T-helper 2 cell treated with Interferon-gamma antibody and Interleukin-4, amounts not matched to agents 5 μg/mL and 100 μg/mL, for 36 hours (primary cell): ENCODE data around the gene FBXW7.

Source experiments
- DNase-seq: peaks from one replicate; pipeline ENCODE4 v3.0.0; 2021; ENCODE audit warnings: low spot score
- H3K27ac Mint-ChIP-seq: one replicate; pipeline ENCODE4 v1.8.0; 2021; ENCODE audit warnings: mild to moderate bottlenecking, mixed read lengths
- H3K27me3 Mint-ChIP-seq: one replicate; pipeline ENCODE4 v1.8.0; 2021; ENCODE audit warnings: low read depth, mixed read lengths
- H3K36me3 Mint-ChIP-seq: one replicate; pipeline ENCODE4 v1.8.0; 2021; ENCODE audit warnings: low read depth, mixed read lengths
- H3K4me1 Mint-ChIP-seq: one replicate; pipeline ENCODE4 v1.8.0; 2021; ENCODE audit warnings: low read depth, mixed read lengths
- H3K4me3 Mint-ChIP-seq: one replicate; pipeline ENCODE4 v1.8.0; 2022; ENCODE audit warnings: mild to moderate bottlenecking, moderate library complexity, mixed read lengths
- H3K9me3 Mint-ChIP-seq: one replicate; pipeline ENCODE4 v1.8.0; 2021; ENCODE audit warnings: mixed read lengths

FBXW7 gene

DNA sequence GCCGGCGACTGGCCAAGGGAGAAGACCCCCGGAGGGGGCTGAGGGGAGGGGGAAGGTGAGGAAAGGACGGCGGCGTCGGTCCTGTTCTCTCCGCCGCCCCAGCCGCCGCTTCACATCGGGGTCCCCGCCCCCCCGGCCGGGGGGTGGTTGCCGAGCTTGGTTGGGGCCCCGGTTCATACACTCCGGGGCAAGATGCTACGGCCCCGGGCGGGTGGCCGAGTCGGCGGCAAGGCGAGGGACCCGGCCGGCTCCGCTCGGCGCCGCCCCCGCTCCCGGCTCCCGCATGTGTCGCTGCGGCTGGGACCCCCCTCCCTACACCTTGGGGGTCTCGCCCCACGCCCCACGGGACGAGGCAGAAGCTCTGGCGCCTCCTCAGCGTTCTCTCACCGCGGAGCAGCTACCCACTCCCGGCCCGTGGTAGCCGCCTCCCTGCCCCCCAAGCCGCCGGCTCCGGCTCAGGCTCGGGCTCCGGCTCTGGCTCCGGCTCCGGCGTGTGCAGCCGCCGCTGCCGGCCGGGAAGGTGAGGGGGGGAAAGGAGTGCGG, 461 bp downstream of the FBXW7 start:
- Mint-ChIP-seq H3K4me3 (peak overlapping the region; percentile 99), H3K36me3 (peaks cover 53% of the 10 kb centered on the region), H3K27ac (peak overlapping the region; percentile 99), H3K9me3 (no peaks in the 10 kb centered on the region), H3K4me1 (peaks cover 50% of the 10 kb centered on the region), H3K27me3 (no peaks in the 10 kb centered on the region)
- DNase-seq = no peak

DNA sequence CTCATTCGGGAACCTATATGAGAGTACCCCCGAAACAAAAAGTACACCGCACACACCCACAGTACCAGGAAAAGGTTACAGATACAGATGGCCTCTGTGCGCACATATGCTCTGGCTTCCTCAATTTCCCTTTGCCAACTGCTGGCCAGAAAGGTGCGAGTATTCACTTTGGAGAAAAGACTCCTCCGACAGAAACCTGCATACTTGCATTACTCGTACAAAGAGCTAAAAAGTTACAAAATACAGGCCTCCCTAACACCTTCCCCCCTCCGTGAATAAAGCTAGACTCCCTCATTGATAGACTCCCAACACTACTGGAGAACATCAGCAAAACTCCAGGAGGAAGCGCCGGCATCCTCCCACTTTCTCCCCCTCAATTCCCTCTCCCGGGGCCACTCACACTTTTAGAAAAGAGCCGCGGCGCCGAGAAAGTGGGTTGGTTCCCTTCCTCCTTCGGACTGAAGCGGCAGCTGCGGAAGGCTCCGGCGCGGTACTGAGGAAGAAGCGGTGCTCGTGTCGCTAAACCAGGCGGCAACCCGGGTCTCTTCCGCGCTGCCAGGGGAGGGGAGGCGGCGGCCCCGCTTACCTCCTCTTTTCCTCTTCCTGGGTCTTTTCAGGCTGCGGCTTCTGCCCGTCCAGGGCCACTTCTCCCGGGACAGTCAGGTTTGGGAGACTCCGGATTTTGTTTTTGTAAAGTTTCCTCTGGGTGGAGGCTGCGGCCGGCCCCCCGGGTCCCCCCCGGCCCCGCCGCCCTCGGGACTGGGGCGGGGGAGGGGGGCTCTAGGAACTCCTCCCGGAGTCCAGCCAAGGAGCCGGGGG, 1.1 kb downstream of the FBXW7 start:
- no peaks in the 10 kb centered on the region for H3K9me3 Mint-ChIP-seq
- no peaks in the 10 kb centered on the region for H3K27me3 Mint-ChIP-seq
- peak overlapping the region; percentile 92 for H3K27ac Mint-ChIP-seq
- DNase-seq = peak; percentile 30
- H3K4me3 Mint-ChIP-seq = peak overlapping the region; percentile 99
- H3K4me1 Mint-ChIP-seq = peaks cover 53% of the 10 kb centered on the region
- peaks cover 48% of the 10 kb centered on the region for H3K36me3 Mint-ChIP-seq

DNA sequence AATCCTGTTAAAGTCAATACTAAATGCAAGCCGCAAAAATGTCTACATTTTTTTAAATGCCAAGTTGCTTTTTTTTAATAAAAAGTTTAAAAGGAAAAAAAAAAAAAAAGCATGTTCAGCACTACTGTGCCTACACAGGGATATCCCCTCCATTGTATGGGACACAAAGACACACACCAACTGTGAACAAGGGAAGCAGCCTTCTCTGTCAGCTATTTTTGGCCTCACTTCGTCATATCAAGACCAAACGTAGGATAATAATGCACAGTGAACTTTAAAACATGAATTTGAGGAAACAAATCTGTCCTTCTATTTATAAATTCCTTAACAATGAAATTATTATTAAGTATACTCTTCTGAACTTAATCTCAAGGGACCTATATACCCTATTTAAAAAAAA, 4.4 kb downstream of the FBXW7 start:
- H3K4me1 Mint-ChIP-seq = peaks cover 38% of the 10 kb centered on the region
- H3K4me3 Mint-ChIP-seq = no peak overlapping the region
- H3K9me3 Mint-ChIP-seq = no peaks in the 10 kb centered on the region
- H3K36me3 Mint-ChIP-seq = peaks cover 30% of the 10 kb centered on the region
- H3K27me3 Mint-ChIP-seq = no peaks in the 10 kb centered on the region
- H3K27ac Mint-ChIP-seq = no peak overlapping the region
- no peak for DNase-seq

DNA sequence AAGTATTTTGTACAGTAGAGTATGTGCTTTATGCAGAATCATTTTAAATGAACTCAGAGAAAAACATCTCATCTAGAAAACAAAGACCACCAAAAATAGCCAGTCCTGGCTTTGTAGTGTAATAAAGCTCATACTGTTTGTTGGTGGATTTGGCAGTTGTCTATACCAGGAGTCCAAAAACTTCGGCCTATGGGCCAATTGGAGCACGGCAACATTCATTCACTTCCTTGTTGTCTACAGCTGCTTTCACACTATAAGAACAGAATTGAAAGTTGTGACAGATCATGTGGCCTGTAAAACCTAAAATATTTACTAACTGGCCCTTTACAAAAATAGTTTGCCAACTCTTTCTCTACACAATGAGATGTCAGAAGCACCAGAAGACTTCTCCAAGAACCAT, 5.3 kb downstream of the FBXW7 start:
- Mint-ChIP-seq H3K27me3 (no peaks in the 10 kb centered on the region), H3K27ac (no peak overlapping the region), H3K9me3 (no peaks in the 10 kb centered on the region), H3K36me3 (peaks cover 35% of the 10 kb centered on the region), H3K4me1 (peaks cover 46% of the 10 kb centered on the region), H3K4me3 (no peak overlapping the region)
- DNase-seq = no peak

DNA sequence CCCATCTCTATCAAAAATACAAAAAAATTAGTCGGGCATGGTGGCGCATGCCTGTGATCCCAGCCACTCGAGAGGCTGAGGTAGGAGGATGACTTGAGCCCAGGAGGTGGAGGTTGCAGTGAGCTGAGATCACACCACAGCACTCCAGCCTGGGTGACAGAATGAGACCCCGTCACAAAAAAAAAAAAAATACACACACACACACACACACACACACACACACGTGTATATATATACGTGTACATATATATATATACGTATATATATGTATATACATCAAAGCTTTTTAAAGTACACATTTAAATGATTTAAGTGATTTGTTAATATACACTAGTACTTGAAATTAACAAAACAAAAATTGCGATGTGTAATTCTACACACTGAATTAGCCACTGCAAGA, 6.0 kb downstream of the FBXW7 start:
- peaks cover 49% of the 10 kb centered on the region for H3K4me1 Mint-ChIP-seq
- DNase-seq = no peak
- no peaks in the 10 kb centered on the region for H3K27me3 Mint-ChIP-seq
- H3K9me3 Mint-ChIP-seq = no peaks in the 10 kb centered on the region
- H3K36me3 Mint-ChIP-seq = peaks cover 38% of the 10 kb centered on the region
- H3K4me3 Mint-ChIP-seq = no peak overlapping the region
- no peak overlapping the region for H3K27ac Mint-ChIP-seq

DNA sequence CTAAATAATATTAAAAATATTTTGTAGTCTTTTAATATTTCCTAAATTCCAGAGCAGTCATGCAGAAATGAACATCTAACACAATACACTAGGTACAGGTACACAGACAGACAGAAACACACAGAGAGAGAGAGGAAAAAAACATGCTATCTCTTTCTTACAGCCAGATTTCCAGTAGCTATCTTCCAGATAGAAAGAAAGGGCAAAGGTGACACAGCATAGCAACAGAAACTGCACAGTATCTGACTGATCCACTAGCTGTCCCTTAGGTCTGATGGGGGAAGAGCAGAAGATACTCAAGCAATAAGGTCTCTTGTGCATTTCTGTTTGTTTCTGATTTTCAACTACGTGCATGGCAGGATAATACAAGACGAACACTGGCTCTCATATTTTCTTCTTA, 7.8 kb downstream of the FBXW7 start:
- Mint-ChIP-seq H3K9me3 (no peaks in the 10 kb centered on the region), H3K27me3 (no peaks in the 10 kb centered on the region), H3K4me3 (no peak overlapping the region), H3K36me3 (peaks cover 29% of the 10 kb centered on the region), H3K4me1 (peaks cover 54% of the 10 kb centered on the region), H3K27ac (no peak overlapping the region)
- no peak for DNase-seq

DNA sequence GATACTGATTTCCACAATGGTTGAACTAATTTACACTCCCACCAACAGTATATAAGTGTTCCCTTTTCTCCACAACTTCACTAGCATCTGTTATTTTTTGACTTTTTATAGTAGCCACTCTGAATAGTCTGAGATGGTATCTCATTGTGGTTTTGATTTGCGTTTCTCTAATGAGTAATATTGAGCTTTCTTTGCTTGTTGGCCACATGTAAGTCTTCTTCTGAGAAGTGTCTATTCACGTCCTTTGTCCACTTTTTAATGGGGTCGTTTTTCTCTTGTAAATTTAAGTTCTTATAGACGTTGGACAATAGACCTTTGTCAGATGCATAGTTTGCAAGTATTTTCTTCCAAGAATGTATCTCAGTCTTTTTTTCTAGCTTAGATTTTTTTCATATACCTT, 10.0 kb downstream of the FBXW7 start:
- Mint-ChIP-seq H3K27me3 (no peaks in the 10 kb centered on the region), H3K36me3 (peaks cover 23% of the 10 kb centered on the region), H3K4me3 (no peak overlapping the region), H3K9me3 (no peaks in the 10 kb centered on the region), H3K27ac (no peak overlapping the region), H3K4me1 (peaks cover 53% of the 10 kb centered on the region)
- DNase-seq = no peak

DNA sequence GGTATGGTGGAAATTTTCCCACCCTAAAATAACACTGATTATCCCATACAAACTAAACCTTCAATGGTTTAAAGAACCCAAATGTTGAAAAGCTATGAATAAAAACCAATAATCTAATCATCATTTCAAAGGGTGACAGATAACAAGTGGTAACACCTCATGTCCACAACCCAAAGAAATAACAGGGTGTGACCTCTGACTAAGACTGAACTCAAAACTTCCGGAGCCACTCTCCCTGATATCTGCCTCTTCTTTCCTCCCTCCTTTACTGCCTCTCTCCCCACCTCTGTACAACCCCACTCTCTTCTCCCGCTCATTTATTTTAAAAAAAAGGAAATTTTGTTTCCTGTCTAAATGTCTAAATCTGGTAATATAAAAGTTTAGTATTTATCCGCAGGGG, 11.5 kb downstream of the FBXW7 start:
- no peaks in the 10 kb centered on the region for H3K27me3 Mint-ChIP-seq
- peaks cover 51% of the 10 kb centered on the region for H3K4me1 Mint-ChIP-seq
- DNase-seq = no peak
- H3K4me3 Mint-ChIP-seq = no peak overlapping the region
- peaks cover 27% of the 10 kb centered on the region for H3K36me3 Mint-ChIP-seq
- H3K27ac Mint-ChIP-seq = no peak overlapping the region
- H3K9me3 Mint-ChIP-seq = no peaks in the 10 kb centered on the region

DNA sequence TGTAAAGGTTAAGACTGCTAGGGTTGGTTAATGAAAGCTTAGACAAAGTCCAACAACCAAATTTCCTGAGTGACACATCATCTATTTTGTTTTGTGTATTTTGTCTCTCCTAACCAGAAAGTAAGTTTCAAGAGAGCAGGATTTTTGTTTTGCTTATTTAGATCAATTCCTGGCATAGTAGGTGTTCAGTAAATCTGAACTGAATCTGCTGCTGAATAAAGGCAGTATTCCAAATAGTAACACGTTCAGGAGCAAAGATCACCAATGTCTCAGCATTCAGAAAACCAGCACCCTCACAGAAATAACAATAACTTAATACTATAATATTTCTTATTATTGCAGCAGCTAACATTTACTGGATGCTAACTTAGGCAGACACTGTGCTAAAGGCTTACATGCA, 12.2 kb downstream of the FBXW7 start:
- H3K9me3 Mint-ChIP-seq = no peaks in the 10 kb centered on the region
- H3K36me3 Mint-ChIP-seq = peaks cover 29% of the 10 kb centered on the region
- no peak for DNase-seq
- no peak overlapping the region for H3K4me3 Mint-ChIP-seq
- no peak overlapping the region for H3K27ac Mint-ChIP-seq
- H3K27me3 Mint-ChIP-seq = no peaks in the 10 kb centered on the region
- H3K4me1 Mint-ChIP-seq = peaks cover 51% of the 10 kb centered on the region

DNA sequence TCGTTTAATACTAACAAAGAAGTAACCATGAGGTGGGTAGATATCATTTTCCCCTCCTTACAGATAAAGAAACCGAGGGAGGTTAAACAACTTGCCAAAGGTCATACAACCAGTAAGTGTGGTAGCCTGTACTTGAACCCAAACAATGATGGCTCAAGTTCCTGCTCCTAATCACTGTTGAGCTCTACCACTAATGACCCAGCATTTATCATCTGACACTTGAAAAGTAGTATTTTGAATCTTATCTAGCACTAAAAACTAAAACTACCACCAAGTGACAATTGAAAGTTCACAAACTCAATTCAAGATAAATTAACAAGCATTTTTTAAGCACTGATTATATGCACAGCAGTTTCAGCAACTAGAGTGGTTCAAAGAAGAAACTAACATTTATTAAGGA, 13.1 kb downstream of the FBXW7 start:
- peaks cover 27% of the 10 kb centered on the region for H3K36me3 Mint-ChIP-seq
- no peak overlapping the region for H3K27ac Mint-ChIP-seq
- no peak for DNase-seq
- no peak overlapping the region for H3K4me3 Mint-ChIP-seq
- no peaks in the 10 kb centered on the region for H3K9me3 Mint-ChIP-seq
- H3K27me3 Mint-ChIP-seq = no peaks in the 10 kb centered on the region
- peaks cover 47% of the 10 kb centered on the region for H3K4me1 Mint-ChIP-seq

DNA sequence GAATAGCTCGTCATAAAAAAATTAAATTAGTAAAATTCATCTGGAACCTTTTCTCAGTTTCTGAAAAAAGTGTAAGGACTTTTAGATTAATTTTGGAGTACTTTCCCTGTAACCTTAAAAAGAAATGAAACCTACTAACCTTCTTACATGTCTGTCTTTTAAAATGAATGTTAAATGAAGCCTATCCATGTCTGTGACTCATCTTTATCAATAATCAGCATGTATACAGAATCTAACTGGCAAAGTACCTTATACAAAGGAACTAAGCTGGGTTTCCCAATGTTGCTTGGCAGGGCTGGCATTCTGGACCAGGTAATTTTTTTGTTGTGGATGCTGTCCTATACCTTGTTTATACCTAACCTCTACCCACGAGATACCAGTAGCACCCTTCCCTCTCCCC, 13.6 kb downstream of the FBXW7 start:
- Mint-ChIP-seq H3K36me3 (peaks cover 27% of the 10 kb centered on the region), H3K4me1 (peaks cover 47% of the 10 kb centered on the region), H3K9me3 (no peaks in the 10 kb centered on the region), H3K4me3 (no peak overlapping the region), H3K27ac (no peak overlapping the region), H3K27me3 (no peaks in the 10 kb centered on the region)
- DNase-seq = no peak

DNA sequence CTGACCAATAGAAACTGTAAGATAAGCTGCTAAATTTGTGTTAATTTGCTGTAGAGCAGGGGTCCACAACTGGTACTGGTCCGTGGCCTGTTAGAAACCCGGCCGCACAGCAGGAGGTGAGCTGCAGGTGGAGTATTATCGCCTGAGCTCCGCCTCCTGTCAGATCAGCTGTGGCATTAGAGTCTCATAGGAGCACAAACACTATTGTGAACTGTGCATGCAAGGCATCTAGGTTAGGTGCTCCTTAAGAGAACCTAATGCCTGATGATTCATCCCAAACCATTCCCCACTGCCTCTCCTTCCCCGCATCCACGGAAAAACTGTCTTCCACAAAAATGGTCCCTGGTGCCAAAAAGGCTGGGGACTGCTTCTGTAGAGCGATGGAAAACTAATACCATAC, 19.7 kb downstream of the FBXW7 start:
- no peaks in the 10 kb centered on the region for H3K9me3 Mint-ChIP-seq
- peaks cover 28% of the 10 kb centered on the region for H3K4me1 Mint-ChIP-seq
- H3K36me3 Mint-ChIP-seq = peaks cover 27% of the 10 kb centered on the region
- DNase-seq = no peak
- no peak overlapping the region for H3K4me3 Mint-ChIP-seq
- H3K27ac Mint-ChIP-seq = no peak overlapping the region
- no peaks in the 10 kb centered on the region for H3K27me3 Mint-ChIP-seq

DNA sequence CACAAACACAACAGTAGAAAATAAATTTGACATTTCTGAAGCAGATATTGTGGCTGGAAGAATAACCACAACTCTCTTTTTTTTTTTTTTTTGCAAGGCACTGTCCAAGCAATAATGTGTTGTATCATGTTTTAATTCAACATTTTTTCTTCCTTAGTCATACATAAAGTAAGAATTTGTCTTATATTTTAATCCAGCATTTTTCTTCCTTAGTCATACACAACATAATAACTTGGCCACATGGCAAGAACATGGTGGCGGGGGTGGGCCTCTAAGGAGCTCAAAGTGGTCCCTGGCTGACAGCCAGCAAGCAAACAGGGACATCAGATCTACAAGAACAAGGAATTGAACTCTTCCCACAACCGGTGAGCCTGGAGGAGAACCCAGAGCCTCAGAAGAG, 20.2 kb downstream of the FBXW7 start:
- Mint-ChIP-seq H3K4me1 (peaks cover 26% of the 10 kb centered on the region), H3K27ac (no peak overlapping the region), H3K9me3 (no peaks in the 10 kb centered on the region), H3K27me3 (no peaks in the 10 kb centered on the region), H3K36me3 (peaks cover 25% of the 10 kb centered on the region), H3K4me3 (no peak overlapping the region)
- no peak for DNase-seq

DNA sequence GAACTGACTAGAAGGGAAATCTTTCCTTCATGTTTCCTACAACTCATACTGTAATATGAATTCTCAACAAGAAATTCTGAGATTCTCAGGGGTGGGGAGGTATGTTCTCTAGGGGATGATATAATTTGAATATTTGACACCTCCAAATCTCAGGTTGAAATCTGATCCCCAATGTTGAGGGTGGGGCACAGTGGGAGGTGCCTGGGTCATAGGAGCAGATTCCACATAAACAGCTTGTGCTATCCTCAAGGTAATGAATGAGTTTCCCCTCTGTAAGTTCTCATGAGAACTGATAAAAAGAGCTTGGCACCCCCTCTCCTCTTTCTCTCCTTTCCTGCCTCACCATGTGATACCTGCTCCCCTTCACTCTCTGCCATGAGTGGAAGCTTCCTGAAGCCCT, 21.5 kb downstream of the FBXW7 start:
- no peak overlapping the region for H3K4me3 Mint-ChIP-seq
- H3K4me1 Mint-ChIP-seq = peaks cover 29% of the 10 kb centered on the region
- peaks cover 15% of the 10 kb centered on the region for H3K36me3 Mint-ChIP-seq
- H3K27ac Mint-ChIP-seq = no peak overlapping the region
- no peak for DNase-seq
- H3K27me3 Mint-ChIP-seq = no peaks in the 10 kb centered on the region
- no peaks in the 10 kb centered on the region for H3K9me3 Mint-ChIP-seq

DNA sequence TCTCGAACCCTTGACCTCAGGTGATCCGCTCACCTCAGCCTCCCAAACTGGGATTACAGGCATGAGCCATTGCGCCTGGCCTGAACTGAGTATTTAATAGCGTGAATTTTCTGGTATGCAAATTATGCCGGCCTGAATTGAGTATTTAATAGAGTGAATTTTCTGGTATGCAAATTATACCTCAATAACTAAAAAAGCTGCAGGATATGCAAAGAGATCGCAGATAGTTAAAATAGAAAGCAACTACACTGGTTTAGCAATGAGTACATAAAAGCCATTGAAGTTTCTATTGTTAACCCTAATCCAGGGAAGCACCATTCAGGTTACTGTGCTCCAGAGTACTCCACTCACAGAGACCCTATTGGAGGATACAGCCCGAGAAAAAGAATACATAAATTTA, 22.8 kb downstream of the FBXW7 start:
- Mint-ChIP-seq H3K9me3 (no peaks in the 10 kb centered on the region), H3K4me3 (no peak overlapping the region), H3K4me1 (peaks cover 29% of the 10 kb centered on the region), H3K27me3 (no peaks in the 10 kb centered on the region), H3K27ac (no peak overlapping the region), H3K36me3 (peaks cover 12% of the 10 kb centered on the region)
- DNase-seq = no peak
